Fibroblast of mammary gland (primary cell): ENCODE results near the gene UACA.
A peak's percentile ranks its signal among the peaks of the same experiment; 100 is the strongest.

Source experiments
- DNase-seq: peaks from one replicate; pipeline ENCODE4 v3.0.0-alpha.2; 2010; ENCODE audit warnings: low read depth
- H3K4me3 ChIP-seq: 2 replicates; pipeline ENCODE4 v1.5.1; 2011; ENCODE audit warnings: low read depth, mild to moderate bottlenecking, low read length, moderate library complexity; ENCODE audit not compliant: control insufficient read depth
- CTCF ChIP-seq: conservative IDR thresholded peaks from 2 replicates; pipeline ENCODE4 v1.5.1; 2011; ENCODE audit warnings: low read depth, low read length, inconsistent platforms; ENCODE audit not compliant: control insufficient read depth, insufficient read depth

The UACA gene

DNA sequence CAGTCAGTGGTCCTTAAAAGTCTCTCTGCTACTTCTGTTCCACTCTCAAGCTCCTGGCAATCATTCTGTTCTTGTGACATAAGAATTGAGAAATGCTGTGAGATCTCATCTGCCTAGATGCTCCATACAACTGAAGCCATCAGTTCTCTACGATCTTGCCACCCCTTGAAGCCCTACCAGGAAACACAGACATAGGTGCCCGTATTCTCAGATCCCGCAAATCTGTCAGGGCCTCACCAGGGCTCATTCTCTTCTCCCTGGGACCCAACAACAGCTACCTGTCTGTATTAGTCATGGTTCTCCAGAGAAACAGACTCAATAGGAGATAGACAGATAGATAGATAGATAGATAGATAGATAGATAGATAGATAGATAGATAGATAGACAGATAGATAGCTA, 149.1 kb downstream of the UACA start:
- H3K4me3 ChIP-seq: no peak overlapping the region
- DNase-seq: no peak
- no peak for TF ChIP-seq CTCF

GRCh38 chr15:70613271-70613670, 150.1 kb downstream of the UACA start:
- DNase-seq: no peak
- H3K4me3 ChIP-seq: no peak overlapping the region
- no peak for TF ChIP-seq CTCF

- TF ChIP-seq CTCF: no peak
- H3K4me3 ChIP-seq: no peak overlapping the region
Observed at GRCh38 chr15:70611286-70611685, 152.1 kb downstream of the UACA start.

GRCh38 chr15:70610541-70610940, 152.8 kb downstream of the UACA start:
- H3K4me3 ChIP-seq: no peak overlapping the region
- no peak for TF ChIP-seq CTCF
- DNase-seq: no peak

More at GRCh38 chr15:70611286-70611685, 152.1 kb downstream of the UACA start:
- no peak for DNase-seq

DNA sequence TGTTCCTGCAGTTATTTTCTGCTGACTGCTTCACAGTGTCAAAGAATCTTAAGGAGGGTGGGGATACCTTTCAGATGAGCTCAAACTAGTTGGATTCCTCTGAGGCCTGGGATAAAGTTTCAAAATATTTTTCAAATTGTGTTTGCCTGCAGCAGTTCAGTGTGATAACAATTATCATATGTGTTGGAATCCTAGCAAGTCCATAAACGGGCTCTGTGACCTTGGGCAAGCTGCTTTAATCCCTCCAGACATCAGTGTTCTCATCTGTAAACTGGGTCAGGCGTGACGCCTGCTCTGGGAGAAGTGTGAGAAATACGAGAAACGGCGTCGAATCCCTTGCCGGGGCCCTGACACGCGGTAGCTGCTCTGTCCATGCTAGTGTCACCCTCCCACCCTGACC, 153.5 kb downstream of the UACA start:
- H3K4me3 ChIP-seq: no peak overlapping the region
- no peak for TF ChIP-seq CTCF
- DNase-seq: no peak

DNA sequence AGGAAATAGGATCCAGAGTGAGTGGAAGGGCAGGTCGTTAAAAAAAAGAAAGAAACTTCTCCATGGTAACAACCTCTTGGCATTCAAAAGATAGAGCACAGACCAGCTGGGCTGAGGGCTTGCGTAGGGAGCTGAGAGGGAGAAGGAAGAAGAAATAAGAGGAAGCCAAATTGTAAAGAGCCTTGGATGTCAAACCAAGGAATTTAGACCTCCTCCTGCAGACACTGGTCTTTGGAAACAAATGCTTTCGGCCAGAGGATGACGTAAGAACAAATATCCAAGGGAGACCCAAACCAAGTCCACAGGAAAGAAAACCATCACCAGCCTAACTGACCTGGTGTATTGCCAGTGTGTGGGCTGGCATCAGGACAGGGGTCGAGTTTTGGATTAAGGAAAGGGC, 155.2 kb downstream of the UACA start:
- DNase-seq: peak; percentile 43
- no peak overlapping the region for H3K4me3 ChIP-seq
- TF ChIP-seq CTCF: no peak
